Peyer's patch (tissue), 4 donors: ENCODE results near the gene FGGY.

ENCODE experiments used
- CTCF ChIP-seq, 6 experiments: fragments of 450-650 bp in 4 of 6; fragments of 200-600 bp in 2 of 6; sonication (generic) in 1 of 6; IDR thresholded peaks; one replicate each; pipeline ENCODE4 v1.5.1; 2017 to 2019; ENCODE audit warnings: antibody characterized with exemption in 6 of 6, mild to moderate bottlenecking in 3 of 6, moderate library complexity in 1 of 6
- POLR2A ChIP-seq, 2 donors: fragments of 450-650 bp; IDR thresholded peaks; one replicate each; pipeline ENCODE4 v1.5.1; 2017; ENCODE audit warnings: antibody characterized with exemption in 2 of 2, mild to moderate bottlenecking in 2 of 2, moderate library complexity in 2 of 2

GRCh38 chr1:59353453-59353852 lies 56.6 kb downstream of the FGGY start:
- TF ChIP-seq CTCF (IDR thresholded peaks at IDR 0.05), result no peak
- TF ChIP-seq POLR2A (IDR thresholded peaks at IDR 0.05), result no peak
